Measurements from ENCODE around the gene ST6GALNAC1. TPM values are rescaled to one million over a fixed set of nuclear protein-coding genes. Genes with fewer than 3 reads are reported as not detected.

The ST6GALNAC1 gene
- total RNA-seq, 1 donor from 2014 or later, result not detected

DNA sequence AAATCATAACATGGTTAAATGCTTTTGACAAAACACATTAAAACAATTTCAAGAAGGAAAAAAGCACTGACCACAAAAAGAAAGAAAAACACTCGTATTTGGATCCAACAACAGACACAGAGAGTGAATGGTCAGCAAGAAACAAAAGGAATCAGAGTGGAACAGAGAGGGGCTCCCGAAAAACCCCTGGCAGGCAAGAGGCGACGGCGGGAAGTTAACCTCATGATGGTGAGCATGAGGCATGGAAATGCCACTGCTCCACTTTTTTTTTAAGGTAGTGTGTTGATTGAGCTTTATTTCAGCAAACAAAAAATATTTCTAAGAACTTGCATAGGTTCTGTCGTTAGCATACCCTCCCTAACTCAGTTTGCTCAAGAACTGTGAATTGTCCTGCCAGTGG lies 32.1 kb upstream of the ST6GALNAC1 start:
- no peak for DNase-seq (ENCODE audit: low read depth in 2 of 2)

DNA sequence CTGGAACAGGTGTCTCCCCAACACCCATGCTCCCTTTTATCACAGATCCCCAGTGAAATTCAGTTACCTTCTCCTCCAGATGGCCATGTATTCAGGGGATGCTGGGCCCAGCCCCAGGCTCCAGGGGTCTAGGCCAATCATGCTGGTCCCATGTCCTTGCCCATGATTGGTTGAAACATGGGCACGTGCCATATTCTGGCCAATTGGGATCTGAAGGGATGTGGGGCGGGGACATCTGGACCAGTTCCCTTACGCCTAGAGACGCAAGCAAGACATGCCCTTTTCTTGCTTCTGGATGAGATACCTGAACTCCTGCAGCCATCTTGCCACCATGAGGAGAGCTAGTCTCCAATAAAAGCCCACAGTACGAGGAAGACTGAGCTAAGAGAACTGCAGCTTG lies 31.0 kb upstream of the ST6GALNAC1 start:
- DNase-seq (ENCODE audit: low read depth in 2 of 2), result no peak

DNA sequence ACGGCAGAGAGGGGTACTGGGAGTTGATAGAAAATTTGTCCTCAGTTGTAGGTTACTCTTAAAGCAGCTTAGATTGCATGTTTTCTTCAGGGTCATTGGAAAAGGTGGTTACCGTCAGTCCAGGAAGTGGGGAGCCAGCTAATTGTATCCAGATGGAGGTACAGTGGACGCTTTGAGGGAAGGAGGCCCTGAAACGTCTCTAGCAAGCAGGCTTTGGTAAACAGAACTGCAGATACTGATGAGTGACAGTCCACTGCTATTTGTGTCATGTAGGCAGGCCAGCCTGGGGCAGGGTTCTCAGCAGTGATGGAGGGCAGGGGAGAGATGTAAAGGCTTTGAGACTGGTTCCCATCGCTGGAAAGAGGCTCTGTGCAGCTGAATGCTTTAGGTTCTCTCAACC lies 30.2 kb upstream of the ST6GALNAC1 start:
- no peak for DNase-seq (ENCODE audit: low read depth in 2 of 2)

DNA sequence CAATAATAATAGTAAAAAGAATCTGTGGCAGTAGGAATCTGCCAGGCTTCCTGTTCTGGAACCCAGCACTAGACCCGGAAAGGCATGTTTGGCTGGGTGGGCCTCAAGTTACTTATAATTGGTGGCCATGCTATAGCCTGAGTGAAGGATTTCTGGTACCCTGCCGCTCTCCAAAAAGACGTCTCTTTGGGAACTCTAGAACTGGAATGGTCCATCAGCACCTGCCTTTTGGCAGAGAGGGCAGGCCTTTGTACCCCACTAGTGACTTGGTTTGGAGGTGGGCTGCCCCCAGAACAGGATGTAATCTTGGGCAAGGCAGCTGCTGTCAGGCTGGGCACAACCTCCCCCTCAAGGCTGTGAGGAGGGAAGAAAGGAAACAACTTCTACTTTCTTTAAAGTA lies 29.3 kb upstream of the ST6GALNAC1 start:
- DNase-seq (ENCODE audit: low read depth in 2 of 2), result no peak

DNA sequence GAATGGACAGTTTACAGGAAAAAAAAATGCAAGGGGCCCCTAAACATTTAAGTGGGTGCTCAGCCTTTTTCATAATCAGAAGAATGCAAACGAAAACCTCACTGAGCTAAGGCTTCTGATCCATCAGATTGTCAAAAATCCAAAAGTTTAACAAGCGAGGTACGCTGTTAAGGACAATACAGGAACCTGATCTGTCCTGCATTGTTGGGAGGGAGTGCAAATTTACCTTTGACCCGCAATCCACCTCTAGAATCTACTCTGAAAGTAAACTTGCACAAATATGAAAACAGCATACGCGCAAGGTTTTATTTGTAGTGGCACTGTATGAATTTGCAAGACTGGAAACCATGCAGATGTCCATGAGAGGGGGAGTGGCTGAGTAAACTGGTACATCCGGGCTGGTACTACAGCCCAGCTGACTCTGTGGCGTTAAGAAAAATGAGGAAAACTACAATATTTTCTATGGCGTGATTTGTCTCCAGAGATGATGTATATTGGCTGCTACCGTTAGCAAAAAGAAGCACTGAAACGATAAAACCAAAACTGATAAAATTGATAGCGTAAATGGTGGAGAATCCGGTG lies 28.8 kb upstream of the ST6GALNAC1 start:
- peak; percentile 24 to 30 for DNase-seq (ENCODE audit: low read depth in 2 of 2)

DNA sequence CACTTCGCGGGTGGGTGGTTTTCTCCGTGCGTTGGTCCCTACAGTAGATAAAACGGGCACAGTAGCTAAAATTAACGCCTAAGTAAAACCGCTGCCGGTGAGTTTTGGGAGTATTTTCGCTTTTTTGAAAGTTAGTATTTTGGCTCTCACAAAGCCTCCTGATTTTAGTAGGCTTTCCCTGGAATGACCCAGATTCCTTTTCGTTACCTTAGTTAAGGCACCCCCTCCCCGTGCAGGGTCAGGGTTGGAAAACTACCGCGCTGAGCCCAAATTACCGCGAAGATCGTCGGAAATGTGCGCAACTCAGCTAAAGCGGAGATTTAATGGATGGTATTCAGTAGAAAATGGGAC lies 28.3 kb upstream of the ST6GALNAC1 start:
- no peak for DNase-seq (ENCODE audit: low read depth in 2 of 2)

DNA sequence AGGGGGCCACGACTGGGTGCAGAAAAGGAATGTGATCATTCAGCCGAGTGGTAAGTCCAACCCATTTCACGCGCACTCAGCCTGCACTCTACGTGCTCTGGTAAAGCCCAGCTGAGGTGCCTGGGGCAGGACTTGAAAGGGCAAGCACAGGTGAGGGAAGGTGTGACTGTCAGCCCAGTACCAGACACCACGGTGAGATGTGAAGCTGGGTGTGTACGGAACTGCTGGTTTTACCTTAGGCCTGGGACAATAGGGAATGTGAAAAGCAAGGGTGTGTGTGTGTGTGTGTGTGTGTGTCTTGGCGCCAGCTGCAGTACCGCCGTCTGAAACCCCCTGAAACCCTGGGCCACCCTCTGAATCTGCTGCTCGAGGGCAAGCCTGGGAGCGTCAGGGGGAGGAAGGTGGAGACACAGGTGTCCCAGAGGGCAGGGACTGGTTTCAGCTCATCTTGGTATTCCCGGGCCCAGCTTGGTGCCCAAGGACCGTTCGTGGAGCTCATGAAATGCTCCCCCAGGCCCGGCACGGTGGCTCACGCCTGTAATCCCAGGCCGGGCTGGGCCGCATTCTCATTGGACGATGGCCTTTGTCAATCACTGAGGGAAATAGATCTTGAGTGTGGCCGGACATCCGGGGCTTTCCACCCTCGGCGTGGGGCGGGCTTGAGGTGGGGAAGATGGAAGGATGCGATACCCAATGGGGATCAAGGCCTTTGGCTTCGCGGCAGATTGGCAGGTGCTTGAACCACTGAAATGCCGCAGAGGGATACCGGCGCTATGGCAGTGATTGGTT lies 27.8 kb upstream of the ST6GALNAC1 start:
- DNase-seq (ENCODE audit: low read depth in 2 of 2), result peak; percentile 100

DNA sequence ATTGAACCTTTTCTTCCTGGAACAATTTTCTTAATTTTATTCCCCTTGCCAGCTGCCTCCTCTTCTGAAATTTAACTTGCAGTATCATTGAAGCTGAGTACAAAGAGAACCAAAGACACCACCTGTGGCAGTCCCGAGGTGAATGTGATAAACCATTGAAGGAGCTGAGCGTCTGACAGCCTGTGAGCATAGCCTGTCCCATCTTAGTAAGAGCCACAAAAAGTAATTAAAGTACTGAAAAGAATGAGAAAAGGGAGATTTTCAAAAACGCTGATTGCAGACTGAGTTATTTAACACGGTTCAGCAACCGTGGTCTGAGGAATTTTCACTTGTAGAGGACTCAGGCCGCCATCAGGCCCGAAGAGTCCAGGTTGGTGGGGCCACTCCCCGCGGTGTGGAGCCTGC lies 27.2 kb upstream of the ST6GALNAC1 start:
- DNase-seq (ENCODE audit: low read depth in 2 of 2), result no peak

DNA sequence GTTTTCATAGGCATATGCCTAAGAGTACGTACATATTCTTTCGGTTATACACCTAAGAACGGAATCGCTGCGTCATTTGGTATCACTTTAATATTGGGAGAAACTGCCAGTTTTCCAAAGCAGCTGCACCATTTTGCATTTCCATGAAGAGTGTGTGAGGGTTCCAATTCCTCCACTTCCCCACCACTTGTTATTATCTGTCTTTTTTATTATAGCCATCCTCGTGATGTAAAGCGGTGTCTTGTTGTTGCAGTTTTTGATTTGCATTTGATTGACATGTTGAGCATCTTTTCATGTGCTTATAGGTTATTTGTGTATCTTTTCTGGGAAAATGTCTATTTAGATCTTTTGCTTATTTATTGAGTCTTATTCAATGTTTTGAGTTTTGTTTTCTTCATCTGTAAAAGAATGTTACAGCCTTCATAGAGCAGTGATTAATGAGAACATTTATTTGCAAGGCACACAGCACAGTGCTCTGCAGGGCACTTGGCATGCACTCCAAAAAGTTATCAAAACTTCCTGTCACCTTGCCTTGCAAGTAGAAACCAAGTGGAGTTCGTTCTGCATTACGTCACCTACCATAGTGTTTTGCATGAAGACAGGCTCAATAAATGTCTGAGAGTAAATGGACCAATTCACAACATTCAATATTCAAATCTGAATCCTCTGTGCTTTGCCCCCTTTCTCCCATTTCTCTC lies 26.6 kb upstream of the ST6GALNAC1 start:
- DNase-seq (ENCODE audit: low read depth in 2 of 2), result peak in 1 of 2 donors; percentile 55

DNA sequence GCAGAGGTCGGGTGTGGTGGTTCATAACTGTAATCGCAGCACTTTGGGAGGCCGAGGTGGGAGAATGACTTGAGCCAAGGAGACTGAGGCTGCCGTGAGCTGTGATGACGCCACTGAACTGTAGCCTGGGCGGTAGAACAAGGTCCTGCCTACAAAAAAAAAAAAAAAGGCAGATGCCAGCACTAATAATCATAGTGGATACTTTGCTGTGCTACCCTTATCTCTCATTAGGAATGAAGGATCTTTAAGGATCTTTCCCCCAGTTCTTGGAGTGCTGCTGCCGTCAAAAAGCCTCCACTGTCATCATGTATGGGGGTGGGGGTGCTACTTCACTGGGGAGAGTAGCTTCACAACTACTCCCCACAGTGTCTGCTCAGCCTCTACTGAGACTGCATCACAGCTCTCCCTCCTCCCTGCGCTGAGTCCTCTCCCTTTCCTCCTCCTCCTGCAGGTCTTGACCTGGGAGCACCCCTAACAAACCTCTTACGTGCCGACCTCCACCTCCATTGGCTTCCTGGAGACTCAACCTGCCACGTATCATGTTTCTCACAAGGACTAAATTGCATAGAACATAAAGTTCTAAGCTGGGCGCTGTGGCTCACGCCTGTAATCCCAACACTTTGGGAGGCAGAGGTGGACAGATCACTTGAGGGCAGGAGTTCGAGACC lies 24.4 kb upstream of the ST6GALNAC1 start:
- DNase-seq (ENCODE audit: low read depth in 2 of 2), result no peak

DNA sequence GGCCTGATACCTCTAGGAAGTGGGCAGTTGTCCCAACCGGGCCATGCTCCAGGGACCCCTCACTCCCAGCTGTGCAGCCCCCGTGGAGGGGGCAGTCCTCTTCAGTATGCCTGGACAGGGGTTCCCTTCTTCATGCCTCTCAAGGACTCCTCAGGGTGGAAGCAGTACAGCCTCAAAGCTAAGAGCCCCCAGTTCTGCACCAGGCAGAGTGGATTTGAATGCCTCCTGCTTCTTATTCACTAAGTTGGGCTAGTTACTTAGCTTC lies 23.9 kb upstream of the ST6GALNAC1 start:
- no peak for DNase-seq (ENCODE audit: low read depth in 2 of 2)

DNA sequence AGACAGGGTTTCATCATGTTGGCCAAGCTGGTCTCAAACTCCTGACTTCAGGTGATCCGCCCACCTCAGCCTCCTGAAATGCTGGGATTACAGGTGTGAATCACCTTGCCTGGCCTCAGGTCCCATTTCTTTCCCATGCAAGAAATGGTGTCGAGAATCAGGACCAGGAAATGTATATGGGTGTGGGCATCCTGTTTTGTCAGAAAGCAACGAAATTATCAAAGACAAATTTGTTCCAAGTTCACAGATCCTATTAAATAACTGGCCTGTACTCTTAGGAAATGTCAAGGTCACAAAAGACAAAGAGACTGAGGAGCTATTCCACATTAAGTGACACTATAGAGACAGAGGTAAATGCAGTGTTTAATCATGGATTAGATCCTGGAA lies 17.1 kb upstream of the ST6GALNAC1 start:
- DNase-seq (ENCODE audit: low read depth in 2 of 2), result no peak

DNA sequence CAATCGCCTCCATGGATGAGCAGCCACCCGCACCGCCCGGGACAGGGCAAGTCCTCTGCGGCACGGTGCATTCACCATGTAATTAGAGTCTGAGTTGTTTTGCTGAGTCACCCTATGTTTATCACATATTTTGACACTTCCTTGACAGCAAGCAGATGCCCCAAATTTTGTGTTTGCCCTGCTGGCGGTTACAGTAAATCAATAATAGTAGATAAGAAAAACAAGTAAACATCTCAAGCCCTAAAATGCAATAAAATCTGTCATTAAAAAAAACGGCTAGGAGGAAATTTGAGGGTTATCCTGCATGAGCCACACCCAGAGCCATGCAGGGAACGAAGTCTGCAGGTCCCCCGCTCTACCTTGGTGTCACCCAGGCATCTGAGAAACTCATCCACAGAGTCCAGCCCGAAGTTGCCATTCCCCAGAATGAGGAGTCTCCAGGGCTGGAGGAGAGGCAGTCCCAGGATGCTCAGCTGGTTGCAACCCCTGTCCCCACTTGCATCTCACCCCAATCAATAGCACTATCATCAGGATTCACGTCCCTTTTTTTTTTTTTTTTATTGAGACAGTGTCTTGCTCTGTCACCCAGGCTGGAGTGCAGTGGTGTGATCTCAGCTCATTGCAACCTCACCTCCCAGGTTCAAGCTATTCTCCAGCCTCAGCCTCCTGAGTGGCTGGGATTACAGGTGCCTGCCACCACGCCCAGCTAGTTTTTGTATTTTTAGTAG lies 16.5 kb upstream of the ST6GALNAC1 start:
- peak; percentile 8 to 35 for DNase-seq (ENCODE audit: low read depth in 2 of 2)

DNA sequence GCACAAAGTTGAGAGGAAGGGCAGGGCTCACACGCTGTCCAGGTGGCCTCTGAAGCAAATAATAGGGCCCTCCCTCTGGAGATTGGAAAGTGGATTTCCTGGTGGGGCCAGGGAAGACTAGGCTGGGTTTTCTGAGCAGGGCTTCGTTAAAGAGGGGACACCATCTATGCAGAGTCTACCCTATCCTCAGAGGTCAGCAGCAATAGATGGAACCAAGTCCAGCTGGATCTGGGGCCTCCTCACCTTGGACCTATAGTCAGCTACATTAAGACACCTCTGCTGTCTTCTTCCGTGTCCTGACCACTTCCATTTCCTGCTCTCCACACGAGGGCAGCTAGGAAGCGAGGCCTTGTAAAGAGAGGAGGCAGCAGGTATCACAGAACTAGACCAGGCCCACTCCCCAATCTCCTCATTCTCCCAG lies 14.7 kb upstream of the ST6GALNAC1 start:
- no peak for DNase-seq (ENCODE audit: low read depth in 2 of 2)

DNA sequence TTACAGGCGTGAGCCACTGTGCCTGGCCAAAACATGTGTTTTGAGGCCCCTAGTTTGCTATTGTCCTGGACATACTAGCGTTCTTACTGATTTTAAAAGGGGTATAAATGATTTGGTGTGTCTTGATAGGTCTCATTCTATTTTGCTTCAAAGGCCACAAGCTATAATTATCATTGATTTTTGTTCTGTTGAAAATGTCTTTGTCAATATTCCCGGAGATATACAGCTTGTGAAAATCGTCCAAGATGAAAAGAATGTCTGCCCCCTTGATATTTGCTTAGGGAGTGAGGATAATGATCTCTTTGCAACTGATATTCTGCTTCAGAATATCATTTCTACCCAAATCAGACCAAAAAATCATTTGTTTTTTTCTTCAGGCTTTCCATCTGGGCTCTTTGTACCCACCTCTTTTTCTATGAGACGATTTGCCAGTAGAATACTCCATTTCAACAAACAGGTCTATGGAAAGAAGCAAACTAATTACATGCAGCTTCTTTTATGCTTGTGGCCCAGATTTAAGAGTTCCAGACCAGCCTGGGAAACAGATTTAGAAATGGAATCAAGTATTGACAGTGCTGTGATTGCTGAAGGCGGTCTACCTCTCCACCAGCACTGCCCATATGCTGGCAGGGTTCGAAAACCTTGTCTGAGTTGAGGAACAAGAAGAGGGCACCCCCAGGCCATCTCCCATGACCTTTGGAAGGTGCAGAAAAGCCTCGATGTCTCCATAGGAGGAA lies 14.1 kb upstream of the ST6GALNAC1 start:
- DNase-seq (ENCODE audit: low read depth in 2 of 2), result no peak

DNA sequence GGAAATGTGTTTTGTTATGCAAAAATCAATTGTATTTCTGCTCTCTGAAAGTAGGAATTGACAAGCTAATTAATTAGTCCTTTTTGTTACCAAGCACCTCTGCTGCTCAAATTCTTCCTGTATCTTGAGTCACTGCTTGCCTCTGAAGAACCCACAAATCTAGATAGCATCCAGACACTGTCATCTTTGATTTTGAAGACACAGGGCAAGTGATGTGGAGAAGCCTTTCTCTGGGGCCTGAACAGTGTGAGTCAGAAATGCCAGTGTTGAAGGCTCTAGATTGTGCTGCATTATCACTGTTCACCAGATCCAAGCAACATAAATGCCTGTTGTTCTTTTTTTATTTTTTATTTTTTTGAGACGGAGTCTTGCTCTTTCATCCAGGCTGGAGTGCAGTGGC lies 10.9 kb upstream of the ST6GALNAC1 start:
- no peak for DNase-seq (ENCODE audit: low read depth in 2 of 2)

DNA sequence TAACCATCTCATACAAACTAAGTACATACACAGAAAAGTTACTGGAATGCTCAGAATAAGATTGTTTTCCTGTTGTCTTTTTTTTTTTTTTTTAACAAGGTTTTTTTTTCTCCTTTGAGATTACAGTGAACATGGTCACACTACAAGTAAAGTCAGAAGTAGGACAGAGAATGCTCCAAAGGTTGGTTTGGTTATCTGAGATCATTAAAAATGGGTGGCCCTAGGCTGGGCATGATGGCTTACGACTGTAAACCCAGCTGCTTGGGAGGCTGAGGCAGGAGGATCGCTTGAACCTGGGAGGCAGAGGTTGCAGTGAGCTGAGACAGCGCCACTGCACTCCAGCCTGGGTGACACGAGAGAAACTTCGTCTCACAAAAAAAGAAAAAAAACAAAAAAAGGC lies 6.9 kb upstream of the ST6GALNAC1 start:
- no peak for DNase-seq (ENCODE audit: low read depth in 2 of 2)

DNA sequence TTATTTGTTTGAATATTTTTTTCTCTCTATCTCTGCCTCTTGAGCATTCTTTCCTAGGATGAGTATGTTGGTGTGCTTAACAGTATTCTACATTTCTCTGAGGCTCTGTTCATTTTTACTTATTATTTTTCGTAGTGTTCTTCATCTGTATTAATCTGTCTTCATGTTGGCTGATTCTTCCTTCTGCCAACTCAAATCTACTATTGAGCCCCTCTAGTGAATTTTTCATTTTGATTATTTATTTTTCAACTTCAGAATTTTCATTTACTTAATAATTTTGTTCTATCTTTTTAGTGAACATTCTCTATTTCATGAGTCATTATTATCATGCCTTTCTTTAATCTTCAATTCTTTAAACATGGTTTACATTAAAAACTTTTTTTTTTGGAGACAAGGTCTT lies 3.2 kb upstream of the ST6GALNAC1 start:
- no peak for DNase-seq (ENCODE audit: low read depth in 2 of 2)

DNA sequence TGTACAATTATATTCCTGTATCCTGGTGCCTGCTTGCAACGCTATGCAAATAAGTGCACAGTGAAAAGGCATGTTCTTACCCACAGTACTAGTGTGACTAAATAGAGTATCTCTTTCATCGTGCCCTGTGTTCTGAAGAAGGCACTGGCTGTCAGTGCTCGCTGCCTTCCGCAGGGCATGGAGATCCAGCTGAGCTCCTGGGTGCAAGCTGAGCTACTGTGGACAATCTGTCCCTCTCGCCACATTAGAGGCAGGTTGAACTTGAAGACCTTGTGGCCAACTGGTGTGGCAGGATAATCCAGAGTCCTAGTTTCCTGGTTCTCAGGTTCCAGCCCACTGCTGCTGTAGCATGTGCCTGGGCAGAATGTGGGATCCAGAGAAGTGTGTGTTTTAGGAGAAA lies 1.9 kb upstream of the ST6GALNAC1 start:
- DNase-seq (ENCODE audit: low read depth in 2 of 2), result no peak

DNA sequence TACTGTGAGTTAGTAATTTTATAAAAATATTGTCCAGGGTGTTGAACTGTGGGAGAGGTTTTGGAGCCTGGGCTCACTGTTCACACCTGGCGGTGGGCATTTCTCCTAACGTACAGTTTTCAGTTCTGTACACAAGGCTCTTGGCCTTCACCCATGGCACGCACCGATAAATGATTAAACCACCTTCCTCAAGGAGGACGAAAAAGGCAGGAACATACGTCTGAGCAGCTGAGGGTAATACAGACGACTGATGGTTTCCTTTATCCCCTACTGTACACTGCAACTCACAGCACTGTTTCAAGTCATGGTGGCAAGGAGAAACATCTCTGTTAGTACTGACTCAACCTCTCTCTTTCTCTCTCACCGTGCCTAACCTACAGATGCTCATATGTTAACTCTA lies 1.4 kb upstream of the ST6GALNAC1 start:
- DNase-seq (ENCODE audit: low read depth in 2 of 2), result no peak

DNA sequence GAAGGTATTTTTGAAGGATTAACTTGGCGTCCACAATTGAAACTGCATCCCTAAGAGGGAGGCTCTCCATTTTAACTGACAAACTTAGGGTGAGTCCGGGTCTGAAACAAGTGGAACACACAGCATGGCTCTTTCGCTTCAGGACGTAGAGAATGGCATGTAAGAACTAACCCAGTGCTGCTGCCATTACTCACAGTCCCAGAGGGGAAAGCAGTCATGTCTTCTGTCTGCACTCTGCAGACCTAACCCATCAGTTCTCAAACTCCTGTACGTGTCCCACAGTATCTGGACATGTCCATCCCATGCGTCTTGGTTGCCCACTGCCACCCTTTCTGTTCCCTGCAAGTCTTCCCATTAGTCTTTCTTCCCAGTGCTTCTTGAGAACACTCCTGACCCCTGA lies 563 bp downstream of the ST6GALNAC1 start:
- DNase-seq (ENCODE audit: low read depth in 2 of 2), result no peak

All from lung microvascular endothelial cell (primary cell).